ENCODE data around the gene PLCXD1. TPM values are rescaled to one million over a fixed set of nuclear protein-coding genes. Genes with fewer than 3 reads are reported as not detected.

The PLCXD1 gene
- polyA plus RNA-seq, 1 donor from 2014 or later: 30.1 TPM

DNA sequence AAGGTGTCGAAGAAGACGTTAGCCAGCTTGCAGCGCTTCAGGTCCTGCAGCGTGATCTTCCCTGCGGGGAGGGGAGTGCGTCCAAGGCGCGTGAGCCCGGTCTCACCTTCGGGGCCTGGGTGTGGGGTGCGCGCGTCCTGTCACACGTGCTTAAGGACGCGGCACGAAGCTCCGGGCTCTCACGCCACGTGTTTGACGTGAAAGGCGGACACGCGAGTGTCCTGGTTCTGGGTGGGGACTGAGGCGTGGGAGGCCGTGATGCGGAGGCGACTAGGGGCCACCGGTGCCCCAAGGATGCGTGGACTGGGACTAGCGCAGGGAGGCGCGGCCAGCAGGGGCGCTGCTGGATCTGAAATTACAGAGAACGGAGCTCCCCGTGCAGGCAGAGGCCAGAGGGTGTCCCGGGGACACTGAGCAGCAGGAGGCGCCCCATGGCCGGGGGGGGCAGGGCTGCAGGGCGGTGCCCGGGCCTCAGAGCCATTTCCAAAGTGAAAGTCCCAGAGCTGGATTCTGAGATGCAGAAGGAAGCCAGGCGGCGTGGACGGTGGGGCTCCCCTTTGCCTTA is 57.7 kb downstream of the PLCXD1 start:
- Histone ChIP-seq H3K27ac (ENCODE audit: low read length) (no peak overlapping the region), H3F3A (ENCODE audit: insufficient read depth, low read length, poor library complexity, severe bottlenecking) (no peaks in the 10 kb centered on the region), H3K27me3 (ENCODE audit: insufficient read depth, low read depth, low read length) (no peaks in the 10 kb centered on the region), H3K9me2 (ENCODE audit: insufficient read depth, low read length) (no peaks in the 10 kb centered on the region), H2AFZ (ENCODE audit: low read depth, low read length) (no peak overlapping the region), H3K79me2 (replicated peaks; ENCODE audit: insufficient read depth, low read length) (no peaks in the 10 kb centered on the region), H3K9ac (ENCODE audit: low read length) (no peak overlapping the region), H3K4me3 (ENCODE audit: low read length) (no peak overlapping the region), H3K9me3 (ENCODE audit: low read length) (peaks cover 3% of the 10 kb centered on the region), H4K20me1 (ENCODE audit: insufficient read depth) (no peaks in the 10 kb centered on the region), H3K36me3 (ENCODE audit: insufficient read depth, low read length) (peaks cover 5% of the 10 kb centered on the region), H3K4me2 (ENCODE audit: low read length) (no peak overlapping the region)
- TF ChIP-seq EP300 (conservative IDR thresholded peaks at IDR 0.05; ENCODE audit: poor library complexity, severe bottlenecking) (no peak), SMC3 (conservative IDR thresholded peaks at IDR 0.05; ENCODE audit: poor library complexity) (no peak), MXI1 (conservative IDR thresholded peaks at IDR 0.05; ENCODE audit: poor library complexity, severe bottlenecking) (no peak), TAF1 (IDR thresholded peaks at IDR 0.05; ENCODE audit: low read depth) (no peak), POLR2AphosphoS5 (IDR thresholded peaks at IDR 0.05) (no peak), RAD21 (conservative IDR thresholded peaks at IDR 0.05) (no peak), EZH2 (IDR thresholded peaks at IDR 0.05; ENCODE audit: borderline replicate concordance, insufficient read depth, low read length, poor library complexity, severe bottlenecking) (no peak)
- TF ChIP-seq, protein P1, sequence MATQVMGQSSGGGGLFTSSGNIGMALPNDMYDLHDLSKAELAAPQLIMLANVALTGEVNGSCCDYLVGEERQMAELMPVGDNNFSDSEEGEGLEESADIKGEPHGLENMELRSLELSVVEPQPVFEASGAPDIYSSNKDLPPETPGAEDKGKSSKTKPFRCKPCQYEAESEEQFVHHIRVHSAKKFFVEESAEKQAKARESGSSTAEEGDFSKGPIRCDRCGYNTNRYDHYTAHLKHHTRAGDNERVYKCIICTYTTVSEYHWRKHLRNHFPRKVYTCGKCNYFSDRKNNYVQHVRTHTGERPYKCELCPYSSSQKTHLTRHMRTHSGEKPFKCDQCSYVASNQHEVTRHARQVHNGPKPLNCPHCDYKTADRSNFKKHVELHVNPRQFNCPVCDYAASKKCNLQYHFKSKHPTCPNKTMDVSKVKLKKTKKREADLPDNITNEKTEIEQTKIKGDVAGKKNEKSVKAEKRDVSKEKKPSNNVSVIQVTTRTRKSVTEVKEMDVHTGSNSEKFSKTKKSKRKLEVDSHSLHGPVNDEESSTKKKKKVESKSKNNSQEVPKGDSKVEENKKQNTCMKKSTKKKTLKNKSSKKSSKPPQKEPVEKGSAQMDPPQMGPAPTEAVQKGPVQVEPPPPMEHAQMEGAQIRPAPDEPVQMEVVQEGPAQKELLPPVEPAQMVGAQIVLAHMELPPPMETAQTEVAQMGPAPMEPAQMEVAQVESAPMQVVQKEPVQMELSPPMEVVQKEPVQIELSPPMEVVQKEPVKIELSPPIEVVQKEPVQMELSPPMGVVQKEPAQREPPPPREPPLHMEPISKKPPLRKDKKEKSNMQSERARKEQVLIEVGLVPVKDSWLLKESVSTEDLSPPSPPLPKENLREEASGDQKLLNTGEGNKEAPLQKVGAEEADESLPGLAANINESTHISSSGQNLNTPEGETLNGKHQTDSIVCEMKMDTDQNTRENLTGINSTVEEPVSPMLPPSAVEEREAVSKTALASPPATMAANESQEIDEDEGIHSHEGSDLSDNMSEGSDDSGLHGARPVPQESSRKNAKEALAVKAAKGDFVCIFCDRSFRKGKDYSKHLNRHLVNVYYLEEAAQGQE (IDR thresholded peaks at IDR 0.05; ENCODE audit: borderline replicate concordance): no peak
- TF ChIP-seq, protein P2, sequence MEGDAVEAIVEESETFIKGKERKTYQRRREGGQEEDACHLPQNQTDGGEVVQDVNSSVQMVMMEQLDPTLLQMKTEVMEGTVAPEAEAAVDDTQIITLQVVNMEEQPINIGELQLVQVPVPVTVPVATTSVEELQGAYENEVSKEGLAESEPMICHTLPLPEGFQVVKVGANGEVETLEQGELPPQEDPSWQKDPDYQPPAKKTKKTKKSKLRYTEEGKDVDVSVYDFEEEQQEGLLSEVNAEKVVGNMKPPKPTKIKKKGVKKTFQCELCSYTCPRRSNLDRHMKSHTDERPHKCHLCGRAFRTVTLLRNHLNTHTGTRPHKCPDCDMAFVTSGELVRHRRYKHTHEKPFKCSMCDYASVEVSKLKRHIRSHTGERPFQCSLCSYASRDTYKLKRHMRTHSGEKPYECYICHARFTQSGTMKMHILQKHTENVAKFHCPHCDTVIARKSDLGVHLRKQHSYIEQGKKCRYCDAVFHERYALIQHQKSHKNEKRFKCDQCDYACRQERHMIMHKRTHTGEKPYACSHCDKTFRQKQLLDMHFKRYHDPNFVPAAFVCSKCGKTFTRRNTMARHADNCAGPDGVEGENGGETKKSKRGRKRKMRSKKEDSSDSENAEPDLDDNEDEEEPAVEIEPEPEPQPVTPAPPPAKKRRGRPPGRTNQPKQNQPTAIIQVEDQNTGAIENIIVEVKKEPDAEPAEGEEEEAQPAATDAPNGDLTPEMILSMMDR (IDR thresholded peaks at IDR 0.05; ENCODE audit: poor library complexity, severe bottlenecking): no peak

DNA sequence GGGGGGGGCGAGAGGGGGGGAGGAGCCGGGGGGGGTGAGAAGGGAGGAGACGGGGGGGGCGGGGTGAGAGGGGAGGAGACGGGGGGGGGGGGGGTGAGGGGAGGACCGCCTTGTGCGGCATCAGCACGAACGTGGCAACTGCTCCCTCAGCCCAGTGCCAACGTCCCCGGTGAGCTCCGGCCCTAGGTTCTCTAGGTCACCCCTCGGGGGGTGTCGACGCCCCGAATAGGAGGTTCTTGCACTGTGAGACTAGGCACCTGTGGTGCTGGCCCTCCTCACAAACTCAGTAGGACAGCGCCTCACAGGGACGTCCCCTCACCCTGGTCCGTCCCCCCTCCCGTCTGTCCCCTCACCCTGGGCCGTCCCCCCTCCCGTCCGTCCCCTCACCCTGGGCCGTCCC is 58.9 kb downstream of the PLCXD1 start:
- H2AFZ ChIP-seq (ENCODE audit: low read depth, low read length): no peak overlapping the region
- H3K36me3 ChIP-seq (ENCODE audit: insufficient read depth, low read length): peaks cover 5% of the 10 kb centered on the region
- peaks cover 3% of the 10 kb centered on the region for H3K9me3 ChIP-seq (ENCODE audit: low read length)
- H3K79me2 ChIP-seq (replicated peaks; ENCODE audit: insufficient read depth, low read length): no peaks in the 10 kb centered on the region
- H3K27ac ChIP-seq (ENCODE audit: low read length): no peak overlapping the region
- H3K27me3 ChIP-seq (ENCODE audit: insufficient read depth, low read depth, low read length): no peaks in the 10 kb centered on the region
- no peak overlapping the region for H3K4me2 ChIP-seq (ENCODE audit: low read length)
- TF ChIP-seq, protein P2 (IDR thresholded peaks at IDR 0.05; ENCODE audit: poor library complexity, severe bottlenecking): no peak
- TF ChIP-seq SMC3 (conservative IDR thresholded peaks at IDR 0.05; ENCODE audit: poor library complexity): no peak
- no peak for TF ChIP-seq TAF1 (IDR thresholded peaks at IDR 0.05; ENCODE audit: low read depth)
- no peak for TF ChIP-seq RAD21 (conservative IDR thresholded peaks at IDR 0.05)
- TF ChIP-seq, protein P1 (IDR thresholded peaks at IDR 0.05; ENCODE audit: borderline replicate concordance): no peak
- TF ChIP-seq MXI1 (conservative IDR thresholded peaks at IDR 0.05; ENCODE audit: poor library complexity, severe bottlenecking): no peak
- TF ChIP-seq POLR2AphosphoS5 (IDR thresholded peaks at IDR 0.05): no peak
- TF ChIP-seq EP300 (conservative IDR thresholded peaks at IDR 0.05; ENCODE audit: poor library complexity, severe bottlenecking): no peak
- TF ChIP-seq EZH2 (IDR thresholded peaks at IDR 0.05; ENCODE audit: borderline replicate concordance, insufficient read depth, low read length, poor library complexity, severe bottlenecking): no peak
- no peaks in the 10 kb centered on the region for H4K20me1 ChIP-seq (ENCODE audit: insufficient read depth)
- no peak overlapping the region for H3K9ac ChIP-seq (ENCODE audit: low read length)
- no peaks in the 10 kb centered on the region for H3F3A ChIP-seq (ENCODE audit: insufficient read depth, low read length, poor library complexity, severe bottlenecking)
- H3K4me3 ChIP-seq (ENCODE audit: low read length): no peak overlapping the region
- H3K9me2 ChIP-seq (ENCODE audit: insufficient read depth, low read length): no peaks in the 10 kb centered on the region

Data from neural cell (in vitro differentiated cells).